Erythroblast (primary cell): ENCODE measurements around the gene SPAG9.

Experiments used
- GATA1 ChIP-seq: IDR thresholded peaks from 2 replicates; pipeline ENCODE4 v1.6.1; 2011; ENCODE audit warnings: low read depth, mild to moderate bottlenecking, control low read depth, low read length, moderate library complexity
- POLR2A ChIP-seq: IDR thresholded peaks from 2 replicates; pipeline ENCODE4 v1.6.1; 2011; ENCODE audit warnings: mild to moderate bottlenecking, low read length

DNA sequence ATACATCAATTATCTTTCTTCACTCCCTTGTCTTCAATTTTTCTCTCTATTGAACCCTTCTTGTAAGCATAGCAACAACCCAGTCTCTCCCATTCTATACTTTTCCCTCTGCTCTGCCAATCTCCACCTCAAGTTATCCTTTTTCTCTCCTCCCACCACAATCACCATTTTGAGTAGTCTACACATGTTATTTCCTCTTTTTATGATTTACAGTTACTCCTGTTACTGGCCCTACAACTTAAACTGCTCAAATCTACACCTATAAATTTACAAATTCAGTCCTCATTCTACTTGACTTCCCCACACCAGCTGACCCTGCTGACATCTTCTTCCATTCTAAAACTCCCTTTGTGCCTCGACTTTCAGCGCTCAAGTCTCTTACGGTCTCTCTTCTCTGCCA lies 84.6 kb downstream of the SPAG9 start:
- TF ChIP-seq POLR2A = no peak
- TF ChIP-seq GATA1 = no peak
